HEK293 (cell line): Measurements from ENCODE around the gene CNTN2.

Source experiments
- CTCF ChIA-PET: fragments of 350-600 bp; formaldehyde crosslinking; extraction: SDS; loops from one replicate; lab custom pipeline; 2021; ENCODE audit warnings: antibody characterized with exemption; lab: Yijun Ruan, JAX
- POLR2A ChIA-PET: fragments of 300-600 bp; formaldehyde crosslinking; extraction: SDS; loops from one replicate; lab custom pipeline; 2020; ENCODE audit warnings: antibody characterized with exemption, inconsistent platforms; lab: Yijun Ruan, JAX
- H3K27ac ChIP-seq: fragments of 200-500 bp; sonication (Bioruptor generic); 2 replicates; pipeline ENCODE4 v1.5.1; 2014; ENCODE audit warnings: low read depth, low read length, control low read depth, inconsistent platforms; ENCODE audit errors: extremely low read depth
- H3K36me3 ChIP-seq, 2 experiments: fragments of 200-500 bp in 1 of 2; sonication (Bioruptor generic) in 1 of 2; 1 replicate in 1 of 2; 2 replicates in 1 of 2; pipeline ENCODE4 v1.5.1; 2014 to 2017; ENCODE audit warnings: inconsistent platforms in 2 of 2, low read length in 2 of 2; ENCODE audit not compliant: control insufficient read depth in 2 of 2, insufficient read depth in 1 of 2
- H3K4me1 ChIP-seq: fragments of 200-500 bp; sonication (Bioruptor generic); 2 replicates; pipeline ENCODE4 v1.5.1; 2014; ENCODE audit warnings: mild to moderate bottlenecking, low read length, inconsistent platforms; ENCODE audit not compliant: control insufficient read depth, insufficient read depth
- H3K4me3 ChIP-seq: 2 replicates; pipeline ENCODE4 v1.5.1; 2011; ENCODE audit warnings: low read depth, mild to moderate bottlenecking, control low read depth, low read length, moderate library complexity
- H3K9me3 ChIP-seq: fragments of 200-500 bp; sonication (Bioruptor generic); 2 replicates; pipeline ENCODE4 v1.5.1; 2014; ENCODE audit warnings: low read depth, low read length, inconsistent platforms; ENCODE audit not compliant: control insufficient read depth, insufficient read depth
- EGR2 ChIP-seq: fragments of 450-650 bp; formaldehyde crosslinking; IDR thresholded peaks from 2 replicates; pipeline ENCODE4 v1.5.1; 2016; ENCODE audit warnings: low read depth, missing biosample characterization, missing genetic modification characterization
- RBAK ChIP-seq: fragments of 450-650 bp; formaldehyde crosslinking; IDR thresholded peaks from 2 replicates; pipeline ENCODE4 v1.5.1; 2016; ENCODE audit warnings: missing biosample characterization, missing genetic modification characterization
- SALL2 ChIP-seq: fragments of 450-650 bp; formaldehyde crosslinking; IDR thresholded peaks from 2 replicates; pipeline ENCODE4 v1.5.0; 2017; ENCODE audit warnings: missing biosample characterization, mild to moderate bottlenecking, missing genetic modification characterization, borderline replicate concordance
- SP3 ChIP-seq: fragments of 450-650 bp; formaldehyde crosslinking; IDR thresholded peaks from 2 replicates; pipeline ENCODE4 v1.5.1; 2016; ENCODE audit warnings: missing biosample characterization, missing genetic modification characterization
- YY1 ChIP-seq: fragments of 450-650 bp; formaldehyde crosslinking; IDR thresholded peaks from 2 replicates; pipeline ENCODE4 v1.5.1; 2018; ENCODE audit warnings: missing biosample characterization, missing genetic modification characterization
- ZBTB21 ChIP-seq: fragments of 450-650 bp; formaldehyde crosslinking; IDR thresholded peaks from 2 replicates; pipeline ENCODE4 v1.5.1; 2017; ENCODE audit warnings: missing biosample characterization, missing genetic modification characterization
- ZFP3 ChIP-seq: fragments of 450-650 bp; formaldehyde crosslinking; IDR thresholded peaks from 2 replicates; pipeline ENCODE4 v1.5.1; 2016; ENCODE audit warnings: low read depth, missing biosample characterization, missing genetic modification characterization
- ZNF112 ChIP-seq: fragments of 450-650 bp; formaldehyde crosslinking; IDR thresholded peaks from 2 replicates; pipeline ENCODE4 v1.5.0; 2017; ENCODE audit warnings: missing biosample characterization, missing genetic modification characterization
- ZNF530 ChIP-seq: fragments of 450-650 bp; formaldehyde crosslinking; IDR thresholded peaks from 2 replicates; pipeline ENCODE4 v1.5.1; 2016; ENCODE audit warnings: low read depth, missing biosample characterization, missing genetic modification characterization
- ZNF558 ChIP-seq: fragments of 450-650 bp; formaldehyde crosslinking; IDR thresholded peaks from 2 replicates; pipeline ENCODE4 v1.5.1; 2016; ENCODE audit warnings: missing biosample characterization, missing genetic modification characterization
- ZNF571 ChIP-seq: fragments of 450-650 bp; formaldehyde crosslinking; IDR thresholded peaks from 2 replicates; pipeline ENCODE4 v1.5.0; 2017; ENCODE audit warnings: missing biosample characterization, missing genetic modification characterization
- ZNF654 ChIP-seq: fragments of 450-650 bp; formaldehyde crosslinking; IDR thresholded peaks from 2 replicates; pipeline ENCODE4 v1.5.1; 2016; ENCODE audit warnings: low read depth, missing biosample characterization, missing genetic modification characterization
- ZNF747 ChIP-seq: fragments of 450-650 bp; formaldehyde crosslinking; IDR thresholded peaks from 2 replicates; pipeline ENCODE4 v1.5.1; 2016; ENCODE audit warnings: missing biosample characterization, missing genetic modification characterization
- ZNF785 ChIP-seq: fragments of 450-650 bp; formaldehyde crosslinking; IDR thresholded peaks from 2 replicates; pipeline ENCODE4 v1.5.1; 2016; ENCODE audit warnings: missing biosample characterization, missing genetic modification characterization
- ZNF843 ChIP-seq: fragments of 450-650 bp; formaldehyde crosslinking; IDR thresholded peaks from 2 replicates; pipeline ENCODE4 v1.5.1; 2016; ENCODE audit warnings: missing biosample characterization, missing genetic modification characterization
- ZSCAN23 ChIP-seq: fragments of 450-650 bp; formaldehyde crosslinking; IDR thresholded peaks from 2 replicates; pipeline ENCODE4 v1.5.1; 2016; ENCODE audit warnings: missing biosample characterization, missing genetic modification characterization
- TF ChIP-seq, protein P1 (sequence below): fragments of 450-650 bp; formaldehyde crosslinking; IDR thresholded peaks from 2 replicates; pipeline ENCODE4 v1.5.1; 2016; ENCODE audit warnings: missing biosample characterization, missing genetic modification characterization, low read depth

The CNTN2 gene

DNA sequence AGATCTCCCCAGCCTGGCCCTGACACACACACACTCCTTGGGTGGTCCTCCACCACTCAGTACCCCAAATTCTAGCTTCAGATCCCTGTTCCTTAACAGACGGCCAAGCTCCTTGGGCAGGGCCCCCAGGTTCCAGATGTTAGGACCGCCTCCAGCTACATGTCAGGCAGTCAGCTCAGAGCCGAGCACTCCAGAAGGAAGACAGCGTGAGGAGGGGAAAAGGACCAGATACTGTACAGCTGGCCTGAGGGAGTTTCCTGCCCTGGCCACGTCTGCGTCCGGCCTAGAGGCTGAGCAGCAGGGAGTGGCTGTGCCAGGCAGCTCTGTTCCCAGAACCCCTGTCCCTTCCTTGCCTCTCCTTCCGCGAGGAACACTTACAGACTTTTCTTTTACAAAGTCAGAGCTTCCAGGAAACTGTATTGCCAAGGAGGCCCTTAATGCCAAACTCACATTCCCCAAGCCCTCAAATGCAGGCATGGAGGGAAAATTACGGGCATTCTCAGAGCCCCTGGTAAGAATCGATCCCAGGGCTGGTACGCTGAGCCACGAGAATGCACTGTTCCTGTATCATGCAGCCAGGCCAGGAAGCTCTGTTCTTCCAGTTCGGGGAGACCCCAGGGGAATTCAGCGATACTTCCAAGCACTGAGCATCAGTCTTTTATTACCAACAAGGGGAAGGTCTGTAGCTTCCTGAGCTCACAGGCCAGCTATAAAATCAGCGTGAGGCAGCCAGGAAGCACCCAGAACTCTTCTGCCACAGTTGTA lies 45.2 kb upstream of the CNTN2 start:
- no peaks in the 10 kb centered on the region for H3K4me1 ChIP-seq
- no peaks in the 10 kb centered on the region for H3K9me3 ChIP-seq
- CTCF ChIA-PET = interaction anchor here (0.8 to 2.1 kb wide), 5 partner anchors 8 to 64 kb away, joined by 3 to 8 read pairs (median 6); no protein-coding TSS in a partner anchor
- no peak for TF ChIP-seq ZNF558 (tag by site-specific recombination)
- no peaks in the 10 kb centered on the region for H3K36me3 ChIP-seq
- no peak overlapping the region for H3K27ac ChIP-seq
- POLR2A ChIA-PET = no interaction called here
- H3K4me3 ChIP-seq = no peak overlapping the region

DNA sequence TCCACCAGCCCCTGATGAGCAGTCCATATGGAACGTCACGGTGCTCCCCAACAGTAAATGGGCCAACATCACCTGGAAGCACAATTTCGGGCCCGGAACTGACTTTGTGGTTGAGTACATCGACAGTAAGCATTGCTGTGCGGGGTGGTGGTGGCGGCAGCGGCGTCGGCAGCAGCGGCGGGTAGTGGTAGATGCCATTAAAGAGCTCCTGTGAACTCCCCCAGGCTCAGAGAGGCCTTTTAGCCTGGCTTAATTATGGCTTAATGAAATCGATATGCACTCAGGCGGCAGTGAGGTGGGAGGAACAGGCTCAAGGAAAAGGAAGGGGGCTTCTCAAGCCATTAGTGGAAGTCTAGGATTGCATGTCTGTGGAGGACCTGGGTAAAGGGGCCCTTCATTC lies 41.9 kb upstream of the CNTN2 start:
- Histone ChIP-seq H3K27ac (no peak overlapping the region), H3K9me3 (no peaks in the 10 kb centered on the region), H3K4me3 (no peak overlapping the region), H3K36me3 (no peaks in the 10 kb centered on the region), H3K4me1 (no peaks in the 10 kb centered on the region)
- ChIA-PET POLR2A (interaction anchor here (0.6 kb wide), 1 partner anchor 238 kb away, joined by 3 read pairs; no protein-coding TSS in a partner anchor), CTCF (interaction anchor here (0.6 to 2.9 kb wide), 4 partner anchors 11 to 61 kb away, joined by 3 to 22 read pairs (median 4); no protein-coding TSS in a partner anchor)
- TF ChIP-seq, protein P1, sequence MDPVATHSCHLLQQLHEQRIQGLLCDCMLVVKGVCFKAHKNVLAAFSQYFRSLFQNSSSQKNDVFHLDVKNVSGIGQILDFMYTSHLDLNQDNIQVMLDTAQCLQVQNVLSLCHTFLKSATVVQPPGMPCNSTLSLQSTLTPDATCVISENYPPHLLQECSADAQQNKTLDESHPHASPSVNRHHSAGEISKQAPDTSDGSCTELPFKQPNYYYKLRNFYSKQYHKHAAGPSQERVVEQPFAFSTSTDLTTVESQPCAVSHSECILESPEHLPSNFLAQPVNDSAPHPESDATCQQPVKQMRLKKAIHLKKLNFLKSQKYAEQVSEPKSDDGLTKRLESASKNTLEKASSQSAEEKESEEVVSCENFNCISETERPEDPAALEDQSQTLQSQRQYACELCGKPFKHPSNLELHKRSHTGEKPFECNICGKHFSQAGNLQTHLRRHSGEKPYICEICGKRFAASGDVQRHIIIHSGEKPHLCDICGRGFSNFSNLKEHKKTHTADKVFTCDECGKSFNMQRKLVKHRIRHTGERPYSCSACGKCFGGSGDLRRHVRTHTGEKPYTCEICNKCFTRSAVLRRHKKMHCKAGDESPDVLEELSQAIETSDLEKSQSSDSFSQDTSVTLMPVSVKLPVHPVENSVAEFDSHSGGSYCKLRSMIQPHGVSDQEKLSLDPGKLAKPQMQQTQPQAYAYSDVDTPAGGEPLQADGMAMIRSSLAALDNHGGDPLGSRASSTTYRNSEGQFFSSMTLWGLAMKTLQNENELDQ (tag by site-specific recombination) = no peak
- no peak for TF ChIP-seq ZNF112 (tag by site-specific recombination)
- TF ChIP-seq ZNF530 (tag by site-specific recombination) = no peak
- no peak for TF ChIP-seq YY1 (tag by site-specific recombination)
- TF ChIP-seq ZNF747 (tag by site-specific recombination) = no peak
- no peak for TF ChIP-seq EGR2
- no peak for TF ChIP-seq ZNF654 (tag by site-specific recombination)
- no peak for TF ChIP-seq ZSCAN23 (tag by site-specific recombination)
- TF ChIP-seq ZNF571 (tag by site-specific recombination) = no peak
- TF ChIP-seq SP3 (tag by site-specific recombination) = no peak
- no peak for TF ChIP-seq ZFP3 (tag by site-specific recombination)

DNA sequence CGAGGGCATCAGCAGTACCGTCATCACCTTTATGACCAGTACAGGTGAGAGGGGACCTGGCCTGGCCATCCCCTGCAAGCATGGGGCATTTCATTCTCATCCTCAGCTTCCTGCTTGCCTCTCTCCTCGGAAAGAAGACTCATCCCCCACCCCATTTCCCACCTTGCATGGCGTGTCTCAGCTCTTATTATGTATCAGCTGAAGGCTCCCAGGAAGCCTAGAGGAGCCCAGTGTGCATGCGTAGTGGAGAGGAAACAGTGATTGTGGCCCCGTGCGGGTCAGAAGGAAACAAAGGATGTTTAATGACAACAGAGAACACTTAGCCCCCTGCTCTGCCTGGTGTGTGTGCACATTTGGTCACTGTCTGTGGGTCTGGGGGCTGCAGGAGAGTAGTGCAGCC lies 40.3 kb upstream of the CNTN2 start:
- Histone ChIP-seq H3K27ac (no peak overlapping the region), H3K4me3 (no peak overlapping the region), H3K9me3 (no peaks in the 10 kb centered on the region), H3K4me1 (no peaks in the 10 kb centered on the region), H3K36me3 (no peaks in the 10 kb centered on the region)
- TF ChIP-seq SALL2 (tag by site-specific recombination) = no peak
- no peak for TF ChIP-seq ZBTB21 (tag by site-specific recombination)
- no peak for TF ChIP-seq ZNF785
- TF ChIP-seq ZNF843 (tag by site-specific recombination) = no peak
- no peak for TF ChIP-seq RBAK
- ChIA-PET POLR2A (no interaction called here), CTCF (interaction anchor here (0.7 to 2.9 kb wide), 6 partner anchors 10 to 299 kb away, joined by 3 to 22 read pairs (median 4); no protein-coding TSS in a partner anchor)
